Rectal smooth muscle tissue (tissue), 1 donor: ENCODE data around the gene SLC34A2.
"Not testable (repeated sequence)": the region's sequence is repeated elsewhere in the genome, so short reads cannot be mapped to it uniquely, and the experiment has no call there.

Experiments
- H3K27ac ChIP-seq: one replicate; pipeline ENCODE4 v1.7.0; 2013; ENCODE audit warnings: low read depth, low read length, inconsistent platforms
- H3K27me3 ChIP-seq: one replicate; pipeline ENCODE4 v1.7.0; 2013; ENCODE audit warnings: low read length; ENCODE audit not compliant: control insufficient read depth, insufficient read depth
- H3K36me3 ChIP-seq: one replicate; pipeline ENCODE4 v1.7.0; 2013; ENCODE audit warnings: low read length; ENCODE audit not compliant: control insufficient read depth, insufficient read depth
- H3K4me1 ChIP-seq: one replicate; pipeline ENCODE4 v1.7.0; 2013; ENCODE audit warnings: low read length; ENCODE audit not compliant: control insufficient read depth, insufficient read depth
- H3K4me3 ChIP-seq: one replicate; pipeline ENCODE4 v1.7.0; 2013; ENCODE audit warnings: low read length
- H3K9ac ChIP-seq: one replicate; pipeline ENCODE4 v1.7.0; 2013; ENCODE audit warnings: low read length

Gene SLC34A2

DNA sequence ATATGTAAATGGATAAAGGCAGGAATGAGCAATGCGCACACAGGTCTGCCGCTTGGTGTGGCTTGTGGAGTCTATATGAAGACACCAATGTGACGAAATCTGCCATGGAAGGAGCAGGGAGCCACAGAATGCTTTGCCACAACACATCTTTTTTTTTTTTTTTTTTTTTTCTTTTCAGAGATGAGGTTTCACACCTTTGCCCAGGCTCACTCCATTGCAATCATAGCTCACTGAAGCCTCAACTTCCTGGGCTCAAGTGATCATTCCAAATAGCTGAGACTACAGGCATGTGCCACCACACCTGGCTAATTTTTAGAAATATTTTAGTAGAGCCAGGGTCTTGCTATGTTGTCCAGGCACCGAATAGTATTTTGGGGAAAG is 17.4 kb upstream of the SLC34A2 start:
- H3K9ac ChIP-seq = no peak overlapping the region
- H3K36me3 ChIP-seq = no peaks in the 10 kb centered on the region
- H3K27me3 ChIP-seq = no peaks in the 10 kb centered on the region
- no peak overlapping the region for H3K27ac ChIP-seq
- H3K4me3 ChIP-seq = no peak overlapping the region
- H3K4me1 ChIP-seq = no peaks in the 10 kb centered on the region

DNA sequence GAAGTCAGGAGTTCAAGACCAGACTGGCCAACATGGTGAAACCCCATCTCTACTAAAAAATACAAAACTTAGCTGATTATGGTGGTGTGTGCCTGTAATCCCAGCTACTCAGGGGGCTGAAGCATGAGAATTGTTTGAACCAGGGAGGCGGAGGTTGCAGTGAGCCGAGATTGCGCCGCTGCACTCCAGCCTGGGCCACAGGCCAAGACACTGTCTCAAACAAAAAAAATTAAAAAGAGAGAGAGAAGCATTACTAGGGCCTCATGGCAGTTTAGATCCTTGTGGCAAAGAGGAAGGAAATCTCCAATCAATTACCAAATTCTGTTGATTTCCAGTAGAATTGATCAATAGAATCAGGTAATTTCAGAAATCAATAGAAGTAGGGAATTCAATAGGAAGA is 16.8 kb upstream of the SLC34A2 start:
- no peaks in the 10 kb centered on the region for H3K27me3 ChIP-seq
- no peak overlapping the region for H3K9ac ChIP-seq
- H3K4me3 ChIP-seq = no peak overlapping the region
- no peaks in the 10 kb centered on the region for H3K36me3 ChIP-seq
- no peaks in the 10 kb centered on the region for H3K4me1 ChIP-seq
- H3K27ac ChIP-seq = no peak overlapping the region

DNA sequence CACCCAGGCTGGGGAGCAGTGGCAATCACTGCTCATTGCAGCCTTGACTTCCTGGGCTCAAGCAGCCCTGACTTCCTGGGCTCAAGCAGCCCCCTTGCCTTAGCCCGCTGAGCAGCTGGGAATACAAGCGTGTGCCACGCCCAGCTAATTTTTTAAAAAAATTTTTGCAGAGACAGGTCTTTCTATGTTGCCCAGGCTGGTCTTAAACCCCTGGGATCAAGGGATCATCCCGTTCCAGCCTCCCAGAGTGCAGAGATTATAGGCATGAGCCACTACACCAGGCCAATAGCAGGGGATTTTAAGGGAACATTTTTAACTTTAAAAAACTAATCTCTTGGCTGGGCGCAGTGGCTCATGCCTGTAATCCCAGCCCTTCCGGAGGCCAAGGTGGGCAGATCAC is 5.3 kb upstream of the SLC34A2 start:
- Histone ChIP-seq H3K27me3 (peaks cover 6% of the 10 kb centered on the region), H3K9ac (no peak overlapping the region), H3K4me1 (no peaks in the 10 kb centered on the region), H3K36me3 (no peaks in the 10 kb centered on the region), H3K4me3 (no peak overlapping the region), H3K27ac (no peak overlapping the region)

- no peak overlapping the region for H3K9ac ChIP-seq
- peaks cover 9% of the 10 kb centered on the region for H3K27me3 ChIP-seq
- no peaks in the 10 kb centered on the region for H3K36me3 ChIP-seq
- no peaks in the 10 kb centered on the region for H3K4me1 ChIP-seq
- H3K27ac ChIP-seq = no peak overlapping the region
- H3K4me3 ChIP-seq = no peak overlapping the region
Measured at GRCh38 chr4:25651682-25652081, 4.0 kb upstream of the SLC34A2 start.

DNA sequence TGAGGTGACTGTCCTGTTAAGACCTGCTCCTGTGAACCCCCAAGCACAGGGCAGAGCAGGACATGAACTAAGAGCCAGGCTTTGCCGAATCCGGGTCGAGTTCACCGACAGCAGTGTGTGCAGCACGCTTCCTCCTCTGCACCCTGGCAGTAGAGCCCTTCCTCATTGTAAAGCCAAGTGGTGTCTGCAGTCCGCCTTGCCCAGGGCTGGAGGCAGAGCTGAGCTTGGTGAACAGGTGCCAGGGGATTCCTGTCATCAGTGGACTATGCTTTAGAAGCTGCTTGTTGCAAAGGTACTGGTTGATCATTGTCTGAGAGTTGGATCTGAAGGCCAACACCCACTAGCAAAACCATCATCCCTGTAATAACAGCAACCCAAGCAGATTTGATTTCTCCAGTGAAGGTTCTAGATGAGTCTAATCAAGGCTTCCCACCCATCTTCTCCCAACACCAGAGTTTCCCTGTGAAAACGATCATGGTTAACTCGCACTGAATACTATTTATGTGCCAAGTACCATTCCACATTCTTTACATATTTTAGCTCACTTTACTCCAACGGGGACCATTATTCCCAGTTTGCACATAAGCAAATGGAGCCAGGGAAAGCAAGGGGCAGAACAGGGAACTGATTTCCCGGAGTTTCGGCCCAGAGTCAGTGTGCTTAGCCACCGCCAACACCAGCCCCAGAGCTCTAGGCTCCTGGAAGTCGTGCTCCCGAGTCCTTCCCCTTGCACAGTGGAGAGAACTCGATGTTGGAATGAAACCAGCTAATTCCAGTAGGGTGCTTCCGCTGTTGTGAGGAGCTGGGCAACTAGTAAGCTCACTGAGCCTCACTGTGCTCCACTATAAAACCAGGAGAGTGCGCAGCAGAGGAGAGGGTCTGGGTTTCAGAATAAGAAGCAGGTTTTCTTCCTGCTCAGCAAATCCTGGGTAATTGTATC is 1.4 kb upstream of the SLC34A2 start:
- Histone ChIP-seq H3K4me1 (no peaks in the 10 kb centered on the region), H3K36me3 (no peaks in the 10 kb centered on the region), H3K27ac (no peak overlapping the region), H3K9ac (no peak overlapping the region), H3K27me3 (peaks cover 9% of the 10 kb centered on the region), H3K4me3 (no peak overlapping the region)

DNA sequence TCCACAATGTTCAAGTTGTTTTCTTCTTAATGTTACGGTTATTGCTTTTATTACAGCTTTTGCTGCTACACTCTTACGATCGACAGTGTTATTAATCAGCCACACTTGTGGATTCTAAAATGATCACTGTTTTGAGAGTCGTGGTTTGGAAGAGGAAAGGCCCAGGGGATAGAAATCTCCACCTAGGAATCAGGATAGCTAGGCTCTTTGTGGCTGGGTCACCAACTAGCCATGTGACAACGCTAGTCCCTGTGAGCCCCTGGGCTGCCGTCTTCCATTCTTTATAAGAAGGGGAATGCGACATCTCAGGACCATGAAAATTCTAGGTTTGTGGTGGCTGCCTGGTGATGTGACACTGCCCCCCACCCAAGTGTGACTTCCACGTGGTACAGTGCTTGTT is 380 bp downstream of the SLC34A2 start:
- no peak overlapping the region for H3K9ac ChIP-seq
- H3K36me3 ChIP-seq = no peaks in the 10 kb centered on the region
- no peaks in the 10 kb centered on the region for H3K4me1 ChIP-seq
- H3K27me3 ChIP-seq = peaks cover 9% of the 10 kb centered on the region
- H3K27ac ChIP-seq = no peak overlapping the region
- H3K4me3 ChIP-seq = no peak overlapping the region

DNA sequence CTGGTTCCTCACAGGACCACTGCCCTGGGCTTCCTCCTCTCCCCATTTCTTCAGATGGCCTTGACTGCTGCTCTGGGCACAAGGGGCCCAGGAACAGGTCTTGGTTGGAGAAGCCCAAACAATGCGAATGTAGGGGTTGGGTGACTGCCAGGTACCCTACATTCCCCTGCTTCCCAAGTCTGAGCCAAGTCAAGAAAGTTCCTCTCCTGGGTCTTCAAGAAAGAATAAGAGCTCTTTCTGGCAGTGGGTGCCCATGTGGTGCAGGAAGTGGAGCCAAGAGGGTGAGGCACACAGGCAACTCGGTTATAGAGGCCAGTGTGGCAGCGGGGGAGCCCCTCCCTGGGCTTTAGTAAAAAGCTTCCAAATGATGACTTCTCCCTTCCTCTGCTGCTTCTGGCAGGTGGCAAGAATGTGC is 2.7 kb downstream of the SLC34A2 start:
- peaks cover 9% of the 10 kb centered on the region for H3K27me3 ChIP-seq
- H3K4me3 ChIP-seq = no peak overlapping the region
- H3K4me1 ChIP-seq = no peaks in the 10 kb centered on the region
- H3K27ac ChIP-seq = no peak overlapping the region
- H3K36me3 ChIP-seq = no peaks in the 10 kb centered on the region
- no peak overlapping the region for H3K9ac ChIP-seq

DNA sequence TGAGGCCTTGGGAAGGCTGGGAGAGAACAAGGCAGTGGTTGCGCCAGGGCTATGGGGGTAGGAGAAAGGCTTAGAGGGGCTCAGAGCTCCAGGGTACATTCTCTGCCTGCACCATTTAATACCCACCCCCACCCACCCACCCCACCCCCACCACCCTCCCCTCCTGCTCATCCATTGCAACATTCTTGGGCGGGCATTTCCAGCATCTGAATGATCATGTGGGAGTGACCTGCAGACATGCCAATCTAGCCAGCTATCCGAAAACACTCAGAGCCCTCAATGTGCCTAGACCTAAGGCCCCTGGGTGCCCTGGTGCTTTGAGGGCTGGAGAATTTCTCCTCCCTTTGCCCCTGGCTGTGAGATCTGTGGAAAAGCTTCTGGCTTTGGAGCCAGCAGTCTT is 3.1 kb downstream of the SLC34A2 start:
- no peaks in the 10 kb centered on the region for H3K4me1 ChIP-seq
- H3K36me3 ChIP-seq = no peaks in the 10 kb centered on the region
- H3K4me3 ChIP-seq = no peak overlapping the region
- H3K27ac ChIP-seq = no peak overlapping the region
- H3K27me3 ChIP-seq = peaks cover 9% of the 10 kb centered on the region
- no peak overlapping the region for H3K9ac ChIP-seq

DNA sequence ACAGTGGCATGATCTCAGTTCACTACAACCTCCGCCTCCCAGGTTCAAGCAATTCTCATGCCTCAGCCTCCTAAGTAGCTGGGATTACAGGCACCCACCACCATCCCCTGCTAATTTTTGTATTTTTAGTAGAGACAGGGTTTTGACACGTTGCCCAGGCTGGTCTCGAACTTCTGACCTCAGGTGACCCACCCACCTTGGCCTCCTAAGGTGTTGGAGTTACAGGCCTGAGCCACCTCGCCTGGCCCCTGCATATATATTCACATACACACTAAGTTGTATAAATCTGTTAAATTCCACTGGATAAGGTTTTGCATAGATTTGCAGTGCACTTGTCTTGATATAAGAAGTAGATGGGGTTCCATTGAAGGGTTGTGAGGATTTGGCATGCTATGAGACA is 5.8 kb downstream of the SLC34A2 start:
- not testable (repeated sequence) for H3K4me3 ChIP-seq, H3K9ac ChIP-seq, H3K4me1 ChIP-seq, H3K27ac ChIP-seq, H3K27me3 ChIP-seq, H3K36me3 ChIP-seq

- Histone ChIP-seq H3K27me3 (no peaks in the 10 kb centered on the region), H3K36me3 (no peaks in the 10 kb centered on the region), H3K27ac (no peak overlapping the region), H3K4me1 (no peaks in the 10 kb centered on the region), H3K4me3 (no peak overlapping the region), H3K9ac (no peak overlapping the region)
Measured at GRCh38 chr4:25662306-25662705, 6.7 kb downstream of the SLC34A2 start.

DNA sequence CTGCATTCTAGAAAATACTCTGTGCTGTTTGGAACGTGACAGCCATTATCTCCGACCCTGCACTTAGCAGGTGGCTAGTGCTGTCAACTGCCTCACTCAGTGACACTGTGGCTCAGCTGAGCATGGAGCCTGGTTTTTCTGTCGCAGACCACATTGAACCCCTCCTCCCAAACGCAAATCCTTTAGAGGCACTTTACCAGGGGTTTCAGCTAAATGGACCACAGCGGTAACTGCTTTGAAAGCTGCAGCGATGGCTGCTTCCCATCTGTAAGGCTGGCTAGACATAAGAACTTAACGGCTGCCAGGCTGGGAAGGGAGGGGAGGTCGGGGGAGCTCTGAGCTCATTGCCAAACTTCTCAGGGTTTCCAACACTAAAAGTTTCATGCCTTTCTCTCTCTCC is 8.1 kb downstream of the SLC34A2 start:
- no peaks in the 10 kb centered on the region for H3K27me3 ChIP-seq
- H3K4me3 ChIP-seq = no peak overlapping the region
- H3K27ac ChIP-seq = no peak overlapping the region
- H3K9ac ChIP-seq = no peak overlapping the region
- no peaks in the 10 kb centered on the region for H3K36me3 ChIP-seq
- H3K4me1 ChIP-seq = no peaks in the 10 kb centered on the region

DNA sequence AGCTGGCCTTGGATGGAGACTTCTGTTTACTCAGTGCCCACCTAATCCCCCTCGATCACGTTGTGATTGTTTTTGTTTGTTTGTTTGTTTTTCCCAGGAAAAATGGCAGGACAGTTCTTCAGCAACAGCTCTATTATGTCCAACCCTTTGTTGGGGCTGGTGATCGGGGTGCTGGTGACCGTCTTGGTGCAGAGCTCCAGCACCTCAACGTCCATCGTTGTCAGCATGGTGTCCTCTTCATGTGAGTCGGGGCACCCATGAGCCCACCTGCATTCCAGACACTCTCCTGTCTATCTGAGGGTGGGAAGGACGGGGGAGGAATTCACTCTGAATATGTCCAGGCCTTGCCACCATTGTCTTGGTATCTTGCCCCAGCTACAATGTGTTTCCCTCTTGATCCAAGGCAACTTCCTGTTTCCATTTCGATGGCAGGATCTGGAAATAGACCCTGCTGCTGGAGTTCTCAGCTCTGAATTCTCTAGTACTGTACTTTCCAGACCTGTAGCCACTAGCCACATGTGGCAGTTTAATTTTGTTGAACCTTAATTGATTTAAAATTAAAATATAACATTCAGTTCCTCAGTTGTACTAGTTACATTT is 10.5 kb downstream of the SLC34A2 start:
- H3K36me3 ChIP-seq = no peaks in the 10 kb centered on the region
- H3K4me3 ChIP-seq = no peak overlapping the region
- no peaks in the 10 kb centered on the region for H3K4me1 ChIP-seq
- no peak overlapping the region for H3K9ac ChIP-seq
- no peaks in the 10 kb centered on the region for H3K27me3 ChIP-seq
- no peak overlapping the region for H3K27ac ChIP-seq
